K562 (cell line): ENCODE results near the gene WBP1. TPM values are rescaled to one million over a fixed set of nuclear protein-coding genes. Genes with fewer than 3 reads are reported as not detected.

Experiments used
- DPF2 ChIP-seq: fragments of 450-650 bp; IDR thresholded peaks from 2 replicates; pipeline ENCODE4 v1.6.1; 2016
- EHMT2 ChIP-seq: fragments of 450-650 bp; IDR thresholded peaks from 2 replicates; pipeline ENCODE4 v1.6.1; 2018; ENCODE audit warnings: antibody characterized with exemption
- ELF2 ChIP-seq: fragments of 250-450 bp; sonication (Bioruptor Pico); IDR thresholded peaks from 2 replicates; pipeline ENCODE4 v1.5.0; 2021; ENCODE audit warnings: mild to moderate bottlenecking
- KDM5B ChIP-seq: fragments of 200-600 bp; sonication (generic); IDR thresholded peaks from 2 replicates; pipeline ENCODE4 v1.6.1; 2012; ENCODE audit warnings: low read depth, mild to moderate bottlenecking, moderate library complexity, low read length, control low read depth, inconsistent platforms; ENCODE audit not compliant: insufficient replicate concordance
- OTX1 ChIP-seq: fragments of 450-650 bp; formaldehyde crosslinking; IDR thresholded peaks from 2 replicates; pipeline ENCODE4 v1.4.0; 2022; ENCODE audit warnings: mild to moderate bottlenecking
- POLR2H ChIP-seq: IDR thresholded peaks from 2 replicates; pipeline ENCODE4 v1.6.1; 2016; ENCODE audit warnings: missing genetic modification characterization, low read depth, mild to moderate bottlenecking, control low read depth, missing compliant biosample characterization, moderate library complexity
- PPARD ChIP-seq: fragments of 250-450 bp; sonication (Bioruptor Pico); IDR thresholded peaks from 2 replicates; pipeline ENCODE4 v1.8.0; 2022; ENCODE audit warnings: inconsistent platforms, mild to moderate bottlenecking, moderate library complexity
- PRMT5 ChIP-seq: sonication (generic); formaldehyde crosslinking; IDR thresholded peaks from 2 replicates; pipeline ENCODE4 v1.5.0; 2020; ENCODE audit warnings: missing genetic modification reagents
- RBFOX2 ChIP-seq: fragments of 200-400 bp; formaldehyde crosslinking; IDR thresholded peaks from 2 replicates; pipeline ENCODE4 v1.6.1; 2017; ENCODE audit warnings: low read depth, mild to moderate bottlenecking, low read length, moderate library complexity
- SIN3A ChIP-seq, 2 experiments: fragments of 150-350 bp in 1 of 2; IDR thresholded peaks; 2 replicates each; pipeline ENCODE4 v1.6.1; 2011 to 2016; ENCODE audit warnings: borderline replicate concordance in 2 of 2, low read depth in 2 of 2, low read length in 2 of 2, mild to moderate bottlenecking in 2 of 2, moderate library complexity in 2 of 2; ENCODE audit not compliant: control insufficient read depth in 1 of 2
- U2AF1 ChIP-seq: fragments of 200-400 bp; formaldehyde crosslinking; optimal IDR thresholded peaks from 2 replicates; pipeline ENCODE3; 2017; ENCODE audit warnings: mild to moderate bottlenecking, low read depth, low read length, moderate library complexity
- ZNF324 ChIP-seq: fragments of 250-450 bp; sonication (Bioruptor Pico); IDR thresholded peaks from 2 replicates; pipeline ENCODE4 v1.4.0; 2020; ENCODE audit warnings: mild to moderate bottlenecking
- ZNF444 ChIP-seq: fragments of 250-450 bp; sonication (Bioruptor Pico); IDR thresholded peaks from 2 replicates; pipeline ENCODE4 v1.4.0; 2020; ENCODE audit warnings: mild to moderate bottlenecking, moderate library complexity
- ZNF586 ChIP-seq: fragments of 450-650 bp; formaldehyde crosslinking; conservative IDR thresholded peaks from 2 replicates; pipeline ENCODE4 v1.4.0; 2020; ENCODE audit warnings: mild to moderate bottlenecking, moderate library complexity
- polyA plus RNA-seq, 8 experiments: library from polyadenylated mRNA; depleted of rRNA in 4 of 8; stranded (reverse) in 5 of 8; unstranded in 3 of 8; fragments of >200 nt; fragmentation: Nextera tagmentation in 2 of 8; fragmentation: Illumina TruSeq in 1 of 8; extraction: Ambion mirVana in 2 of 8; extraction: Trizol in 1 of 8; gene quantifications; 2 replicates each; pipeline versions ENCODE4 v1.2.1 to v1.2.3, GENCODE V29; 2011 to 2014; ENCODE audit warnings: inconsistent platforms in 1 of 8, missing spikeins in 1 of 8
- total RNA-seq, 7 experiments: library from RNA; depleted of rRNA in 6 of 7; stranded (reverse); fragments of >200 nt in 6 of 7; fragmentation: Illumina TruSeq in 2 of 7; extraction: Trizol in 2 of 7; gene quantifications; 2 replicates each; pipeline versions ENCODE4 v1.2.1 to v1.2.3, GENCODE V29; 2011 to 2021; ENCODE audit warnings: low replicate concordance in 1 of 7
- TF ChIP-seq, protein P1 (sequence below), 2 experiments: fragments of 450-650 bp in 1 of 2; sonication (generic) in 1 of 2; formaldehyde crosslinking in 1 of 2; IDR thresholded peaks in 1 of 2; conservative IDR thresholded peaks in 1 of 2; 2 replicates each; pipeline versions ENCODE4 v1.6.1 to v1.8.1; 2016 to 2023; ENCODE audit warnings: mild to moderate bottlenecking in 2 of 2, moderate library complexity in 2 of 2, inconsistent platforms in 1 of 2, missing genetic modification reagents in 1 of 2
- TF ChIP-seq, protein P2 (sequence below), 2 experiments: fragments of 450-650 bp; conservative IDR thresholded peaks; 2 replicates each; pipeline ENCODE4 v1.6.1; 2017; ENCODE audit warnings: mild to moderate bottlenecking in 2 of 2, moderate library complexity in 2 of 2
- TF ChIP-seq, protein P3 (sequence below): fragments of 250-450 bp; sonication (Bioruptor Pico); IDR thresholded peaks from 2 replicates; pipeline ENCODE4 v1.8.0; 2022; ENCODE audit warnings: inconsistent platforms
- TF ChIP-seq, protein P4 (sequence below): conservative IDR thresholded peaks from 2 replicates; pipeline ENCODE4 v1.6.1; 2011; ENCODE audit warnings: low read depth, mild to moderate bottlenecking, low read length; ENCODE audit not compliant: control insufficient read depth

The WBP1 gene
- total and polyA plus RNA-seq, 9 of the 15 experiments (the other 6 are each of a cell fraction or from before 2014, with no cell fraction given), result 1.9 to 27.7 (median 14.2) TPM

DNA sequence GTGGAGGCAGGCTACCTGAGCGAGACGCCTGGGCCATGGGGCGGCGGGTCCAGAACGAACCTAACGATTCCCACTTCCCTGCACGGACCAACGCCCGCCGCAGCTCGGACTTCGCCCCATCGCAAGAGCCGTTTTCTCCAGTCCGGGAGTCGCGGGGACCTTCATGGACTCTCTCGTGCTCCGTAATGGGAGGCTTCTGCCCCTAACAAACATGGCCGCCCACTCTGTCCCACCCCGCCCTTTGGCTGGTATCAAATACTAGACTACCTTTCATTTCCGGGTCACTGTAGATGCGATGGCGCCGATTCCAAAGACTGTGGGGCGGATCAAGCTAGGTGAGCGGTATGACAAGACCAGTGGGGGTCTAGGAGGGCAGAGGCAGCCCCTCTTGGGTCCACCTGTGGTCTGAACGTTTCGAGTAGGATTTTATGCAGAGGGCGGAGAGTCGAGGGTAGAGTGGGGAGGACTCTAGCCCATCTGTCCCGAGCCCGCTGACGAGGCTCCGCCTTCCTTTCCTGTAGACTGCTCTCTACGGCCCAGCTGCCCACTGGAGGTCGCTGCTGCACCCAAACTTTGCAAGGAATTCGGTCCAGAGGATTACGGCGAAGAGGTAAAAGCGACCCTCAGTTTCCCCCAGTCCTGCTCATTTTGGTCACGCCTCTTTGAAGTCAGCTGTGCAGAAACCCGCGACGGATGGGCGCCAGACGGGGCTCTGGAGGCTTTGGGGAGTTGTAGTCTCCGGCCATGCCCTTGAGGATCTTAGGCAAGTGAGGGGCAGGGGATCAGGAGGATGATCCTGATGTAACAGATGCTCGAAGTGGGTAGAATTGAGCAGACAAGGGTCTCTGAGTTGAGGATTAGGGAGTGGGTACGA lies 24.8 kb downstream of the WBP1 start, which contains the start of the genes CCDC142 and TTC31 (continued):
- TF ChIP-seq ELF2 (CRISPR knock-in tag) (no peak), U2AF1 (no peak), SIN3A (IDR thresholded peaks at IDR 0.05; ENCODE audit: borderline replicate concordance in 2 of 2, control insufficient read depth in 1 of 2, low read depth in 2 of 2, low read length in 2 of 2) (peak; percentile 64 to 74; a peak in 2 of 4 replicates), POLR2H (peak; percentile 12; the same call in 1 of the 2 replicates), EHMT2 (peak; percentile 89), RBFOX2 (peak; percentile 83), ZNF324 (no peak), ZNF586 (CRISPR knock-in tag) (no peak), ZNF444 (CRISPR knock-in tag) (no peak), KDM5B (peak; percentile 57), OTX1 (CRISPR knock-in tag) (no peak), DPF2 (peak; percentile 27; the same call in 1 of the 2 replicates), PPARD (CRISPR knock-in tag) (no peak), PRMT5 (CRISPR knock-in tag) (no peak)
- TF ChIP-seq, protein P1, sequence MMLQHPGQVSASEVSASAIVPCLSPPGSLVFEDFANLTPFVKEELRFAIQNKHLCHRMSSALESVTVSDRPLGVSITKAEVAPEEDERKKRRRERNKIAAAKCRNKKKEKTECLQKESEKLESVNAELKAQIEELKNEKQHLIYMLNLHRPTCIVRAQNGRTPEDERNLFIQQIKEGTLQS (IDR thresholded peaks at IDR 0.05), result no peak
- TF ChIP-seq, protein P1 (CRISPR knock-in tag; conservative IDR thresholded peaks at IDR 0.05), result 0 out of 2 replicates have a peak, but pooled peaks have one; percentile 54
- TF ChIP-seq, protein P2, sequence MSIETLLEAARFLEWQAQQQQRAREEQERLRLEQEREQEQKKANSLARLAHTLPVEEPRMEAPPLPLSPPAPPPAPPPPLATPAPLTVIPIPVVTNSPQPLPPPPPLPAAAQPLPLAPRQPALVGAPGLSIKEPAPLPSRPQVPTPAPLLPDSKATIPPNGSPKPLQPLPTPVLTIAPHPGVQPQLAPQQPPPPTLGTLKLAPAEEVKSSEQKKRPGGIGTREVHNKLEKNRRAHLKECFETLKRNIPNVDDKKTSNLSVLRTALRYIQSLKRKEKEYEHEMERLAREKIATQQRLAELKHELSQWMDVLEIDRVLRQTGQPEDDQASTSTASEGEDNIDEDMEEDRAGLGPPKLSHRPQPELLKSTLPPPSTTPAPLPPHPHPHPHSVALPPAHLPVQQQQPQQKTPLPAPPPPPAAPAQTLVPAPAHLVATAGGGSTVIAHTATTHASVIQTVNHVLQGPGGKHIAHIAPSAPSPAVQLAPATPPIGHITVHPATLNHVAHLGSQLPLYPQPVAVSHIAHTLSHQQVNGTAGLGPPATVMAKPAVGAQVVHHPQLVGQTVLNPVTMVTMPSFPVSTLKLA (conservative IDR thresholded peaks at IDR 0.05), result peak; percentile 6 to 85
- TF ChIP-seq, protein P3, sequence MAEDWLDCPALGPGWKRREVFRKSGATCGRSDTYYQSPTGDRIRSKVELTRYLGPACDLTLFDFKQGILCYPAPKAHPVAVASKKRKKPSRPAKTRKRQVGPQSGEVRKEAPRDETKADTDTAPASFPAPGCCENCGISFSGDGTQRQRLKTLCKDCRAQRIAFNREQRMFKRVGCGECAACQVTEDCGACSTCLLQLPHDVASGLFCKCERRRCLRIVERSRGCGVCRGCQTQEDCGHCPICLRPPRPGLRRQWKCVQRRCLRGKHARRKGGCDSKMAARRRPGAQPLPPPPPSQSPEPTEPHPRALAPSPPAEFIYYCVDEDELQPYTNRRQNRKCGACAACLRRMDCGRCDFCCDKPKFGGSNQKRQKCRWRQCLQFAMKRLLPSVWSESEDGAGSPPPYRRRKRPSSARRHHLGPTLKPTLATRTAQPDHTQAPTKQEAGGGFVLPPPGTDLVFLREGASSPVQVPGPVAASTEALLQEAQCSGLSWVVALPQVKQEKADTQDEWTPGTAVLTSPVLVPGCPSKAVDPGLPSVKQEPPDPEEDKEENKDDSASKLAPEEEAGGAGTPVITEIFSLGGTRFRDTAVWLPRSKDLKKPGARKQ (CRISPR knock-in tag), result no peak
- TF ChIP-seq, protein P4, sequence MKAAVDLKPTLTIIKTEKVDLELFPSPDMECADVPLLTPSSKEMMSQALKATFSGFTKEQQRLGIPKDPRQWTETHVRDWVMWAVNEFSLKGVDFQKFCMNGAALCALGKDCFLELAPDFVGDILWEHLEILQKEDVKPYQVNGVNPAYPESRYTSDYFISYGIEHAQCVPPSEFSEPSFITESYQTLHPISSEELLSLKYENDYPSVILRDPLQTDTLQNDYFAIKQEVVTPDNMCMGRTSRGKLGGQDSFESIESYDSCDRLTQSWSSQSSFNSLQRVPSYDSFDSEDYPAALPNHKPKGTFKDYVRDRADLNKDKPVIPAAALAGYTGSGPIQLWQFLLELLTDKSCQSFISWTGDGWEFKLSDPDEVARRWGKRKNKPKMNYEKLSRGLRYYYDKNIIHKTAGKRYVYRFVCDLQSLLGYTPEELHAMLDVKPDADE, result peak; percentile 63
